IPS-18c (cell line): ENCODE measurements around the gene GORAB.

Source experiments
- H3K4me3 ChIP-seq: 2 replicates; pipeline ENCODE4 v1.7.0; 2013; ENCODE audit warnings: low read depth, mild to moderate bottlenecking, low read length, moderate library complexity; ENCODE audit not compliant: insufficient read depth
- H3K9me3 ChIP-seq: one replicate; pipeline ENCODE4 v1.6.1; 2013; ENCODE audit warnings: mild to moderate bottlenecking, low read length, moderate library complexity; ENCODE audit not compliant: control insufficient read depth, insufficient read depth

Gene GORAB

GRCh38 chr1:170576980-170577379 is 45.0 kb downstream of the GORAB start:
- no peak overlapping the region for H3K4me3 ChIP-seq
- H3K9me3 ChIP-seq: no peaks in the 10 kb centered on the region

GRCh38 chr1:170578359-170578758 is 46.4 kb downstream of the GORAB start:
- H3K9me3 ChIP-seq: no peaks in the 10 kb centered on the region

GRCh38 chr1:170580636-170581440 is 48.9 kb downstream of the GORAB start:
- no peaks in the 10 kb centered on the region for H3K9me3 ChIP-seq
- no peak overlapping the region for H3K4me3 ChIP-seq

More at GRCh38 chr1:170578359-170578758, 46.4 kb downstream of the GORAB start:
- no peak overlapping the region for H3K4me3 ChIP-seq

GRCh38 chr1:170583186-170583585 is 51.2 kb downstream of the GORAB start:
- H3K4me3 ChIP-seq: no peak overlapping the region
- H3K9me3 ChIP-seq: no peaks in the 10 kb centered on the region

GRCh38 chr1:170586321-170587252 is 54.6 kb downstream of the GORAB start:
- peaks cover 2% of the 10 kb centered on the region for H3K9me3 ChIP-seq
- no peak overlapping the region for H3K4me3 ChIP-seq

- no peak overlapping the region for H3K4me3 ChIP-seq
- peaks cover 2% of the 10 kb centered on the region for H3K9me3 ChIP-seq
Measured at GRCh38 chr1:170587253-170587593, 55.3 kb downstream of the GORAB start.

GRCh38 chr1:170590921-170591705 is 59.1 kb downstream of the GORAB start:
- no peak overlapping the region for H3K4me3 ChIP-seq
- peaks cover 2% of the 10 kb centered on the region for H3K9me3 ChIP-seq

- H3K9me3 ChIP-seq: peaks cover 2% of the 10 kb centered on the region
- no peak overlapping the region for H3K4me3 ChIP-seq
Measured at GRCh38 chr1:170592591-170593111, 60.7 kb downstream of the GORAB start.

- H3K9me3 ChIP-seq: peaks cover 2% of the 10 kb centered on the region
- H3K4me3 ChIP-seq: no peak overlapping the region
Measured at GRCh38 chr1:170593173-170594011, 61.4 kb downstream of the GORAB start.

GRCh38 chr1:170594066-170594626 is 62.2 kb downstream of the GORAB start:
- H3K4me3 ChIP-seq: no peak overlapping the region
- H3K9me3 ChIP-seq: peaks cover 2% of the 10 kb centered on the region

GRCh38 chr1:170596701-170597100 is 64.7 kb downstream of the GORAB start:
- Histone ChIP-seq H3K9me3 (peaks cover 3% of the 10 kb centered on the region), H3K4me3 (no peak overlapping the region)

- Histone ChIP-seq H3K9me3 (peaks cover 4% of the 10 kb centered on the region), H3K4me3 (no peak overlapping the region)
Measured at GRCh38 chr1:170598618-170599017, 66.7 kb downstream of the GORAB start.

GRCh38 chr1:170599033-170599432 is 67.1 kb downstream of the GORAB start:
- Histone ChIP-seq H3K9me3 (peaks cover 4% of the 10 kb centered on the region), H3K4me3 (no peak overlapping the region)

- no peak overlapping the region for H3K4me3 ChIP-seq
- H3K9me3 ChIP-seq: peaks cover 4% of the 10 kb centered on the region
Measured at GRCh38 chr1:170601866-170602265, 69.9 kb downstream of the GORAB start.
